ENCODE measurements around the gene TRPM2.
A peak's percentile ranks its signal among the peaks of the same experiment; 100 is the strongest.

TRPM2 gene

GRCh38 chr21:44485254-44485793 lies 131.9 kb downstream of the TRPM2 start:
- peak; percentile 20 for DNase-seq (ENCODE audit: low read depth)

DNA sequence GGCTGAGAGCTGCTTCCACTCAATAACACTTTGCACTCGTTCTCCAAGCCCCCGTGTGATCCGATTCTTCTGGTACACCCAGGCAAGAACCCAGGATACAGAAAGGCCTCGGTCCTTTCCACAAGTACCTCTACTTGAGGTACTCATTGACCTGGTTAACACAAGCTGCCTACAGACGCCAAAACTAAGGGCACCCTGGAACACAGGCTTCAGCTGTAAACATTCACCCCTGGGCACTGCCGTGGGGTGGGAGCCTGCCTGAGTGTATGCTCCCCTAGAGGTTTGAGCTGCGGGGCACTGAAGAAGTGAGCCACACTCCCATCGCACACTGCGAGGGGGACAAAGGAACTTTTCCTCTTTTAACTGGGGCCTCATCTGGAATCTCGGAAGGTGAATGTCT lies 132.4 kb downstream of the TRPM2 start:
- DNase-seq (ENCODE audit: low read depth), result no peak

- DNase-seq (ENCODE audit: low read depth), result no peak
Measured at GRCh38 chr21:44486302-44486701, 132.9 kb downstream of the TRPM2 start.

DNA sequence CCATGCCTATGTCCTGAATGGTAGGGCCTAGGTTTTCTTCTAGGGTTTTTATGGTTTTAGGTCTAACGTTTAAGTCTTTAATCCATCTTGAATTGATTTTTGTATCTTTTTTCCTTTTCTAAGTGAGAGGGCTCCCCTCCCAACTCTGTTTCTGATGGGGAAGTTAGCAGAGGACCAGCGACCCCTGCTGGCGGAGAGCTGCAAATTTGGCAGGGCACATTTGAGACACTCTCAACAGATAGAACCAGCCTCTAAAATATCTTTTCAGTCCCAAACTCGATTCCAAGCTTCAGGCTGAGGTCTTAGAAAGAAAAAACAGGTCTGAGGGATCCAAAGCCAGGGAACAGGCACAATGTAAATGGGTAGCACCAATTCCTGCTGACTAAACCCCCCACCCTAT lies 134.4 kb downstream of the TRPM2 start:
- peak; percentile 20 for DNase-seq (ENCODE audit: low read depth)

- DNase-seq (ENCODE audit: low read depth), result no peak
Measured at GRCh38 chr21:44489962-44490361, 136.5 kb downstream of the TRPM2 start.

- no peak for DNase-seq (ENCODE audit: low read depth)
Measured at GRCh38 chr21:44490405-44490804, 137.0 kb downstream of the TRPM2 start.

GRCh38 chr21:44490816-44491215 lies 137.4 kb downstream of the TRPM2 start:
- DNase-seq (ENCODE audit: low read depth), result no peak
